Astrocyte (in vitro differentiated cells and primary cell): ENCODE data around the gene SDC4.

Experiments
- EZH2 ChIP-seq: IDR thresholded peaks from 2 replicates; pipeline ENCODE4 v1.6.1; 2012; ENCODE audit warnings: mild to moderate bottlenecking, low read length, inconsistent platforms; ENCODE audit not compliant: insufficient read depth
- TF ChIP-seq, protein P1 (sequence below): IDR thresholded peaks from 2 replicates; pipeline ENCODE4 v1.5.1; 2011; ENCODE audit warnings: low read depth, mild to moderate bottlenecking, inconsistent platforms, low read length, moderate library complexity; ENCODE audit not compliant: insufficient read depth

DNA sequence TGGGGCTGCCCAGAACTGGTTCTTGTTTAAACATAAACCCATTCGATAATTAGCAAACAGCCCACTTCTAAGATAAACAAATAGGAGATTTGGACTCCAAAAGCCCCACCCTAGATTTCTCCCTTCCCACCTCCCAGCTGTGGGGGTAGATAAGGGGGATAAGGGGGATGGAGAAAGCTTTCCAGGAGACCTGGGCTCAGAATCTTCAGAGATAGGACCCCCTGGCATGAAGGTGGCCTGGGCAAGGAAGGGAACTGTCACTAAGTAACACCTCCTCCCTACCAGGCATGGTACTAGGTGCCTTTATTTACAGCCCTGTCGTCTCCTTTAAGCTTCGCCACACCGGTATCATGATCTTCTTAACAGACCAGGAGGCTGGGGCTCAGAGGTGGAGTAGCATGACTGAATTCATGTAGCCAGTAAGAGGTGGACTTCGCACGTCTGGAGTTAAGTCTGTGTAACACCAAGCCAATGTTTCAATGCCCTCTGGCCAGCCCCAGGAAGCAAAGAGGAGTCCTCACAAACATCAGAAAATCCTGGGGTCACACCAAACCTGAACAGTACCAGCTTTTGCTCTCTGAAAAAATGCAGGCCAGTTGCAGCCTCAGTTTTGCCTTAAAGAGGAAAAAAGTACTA lies 4.6 kb downstream of the SDC4 start:
- TF ChIP-seq EZH2 = no peak
- TF ChIP-seq, protein P1, sequence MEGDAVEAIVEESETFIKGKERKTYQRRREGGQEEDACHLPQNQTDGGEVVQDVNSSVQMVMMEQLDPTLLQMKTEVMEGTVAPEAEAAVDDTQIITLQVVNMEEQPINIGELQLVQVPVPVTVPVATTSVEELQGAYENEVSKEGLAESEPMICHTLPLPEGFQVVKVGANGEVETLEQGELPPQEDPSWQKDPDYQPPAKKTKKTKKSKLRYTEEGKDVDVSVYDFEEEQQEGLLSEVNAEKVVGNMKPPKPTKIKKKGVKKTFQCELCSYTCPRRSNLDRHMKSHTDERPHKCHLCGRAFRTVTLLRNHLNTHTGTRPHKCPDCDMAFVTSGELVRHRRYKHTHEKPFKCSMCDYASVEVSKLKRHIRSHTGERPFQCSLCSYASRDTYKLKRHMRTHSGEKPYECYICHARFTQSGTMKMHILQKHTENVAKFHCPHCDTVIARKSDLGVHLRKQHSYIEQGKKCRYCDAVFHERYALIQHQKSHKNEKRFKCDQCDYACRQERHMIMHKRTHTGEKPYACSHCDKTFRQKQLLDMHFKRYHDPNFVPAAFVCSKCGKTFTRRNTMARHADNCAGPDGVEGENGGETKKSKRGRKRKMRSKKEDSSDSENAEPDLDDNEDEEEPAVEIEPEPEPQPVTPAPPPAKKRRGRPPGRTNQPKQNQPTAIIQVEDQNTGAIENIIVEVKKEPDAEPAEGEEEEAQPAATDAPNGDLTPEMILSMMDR = no peak
